ENCODE data around the gene PHACTR3. TPM values are rescaled to one million over a fixed set of nuclear protein-coding genes. Genes with fewer than 3 reads are reported as not detected.
A peak's percentile ranks its signal among the peaks of the same experiment; 100 is the strongest.

PHACTR3 gene
- total and polyA plus RNA-seq, 2 of the 8 experiments (the other 6 are each of a cell fraction or from before 2014, with no cell fraction given) = 0.05 to 0.13 TPM

DNA sequence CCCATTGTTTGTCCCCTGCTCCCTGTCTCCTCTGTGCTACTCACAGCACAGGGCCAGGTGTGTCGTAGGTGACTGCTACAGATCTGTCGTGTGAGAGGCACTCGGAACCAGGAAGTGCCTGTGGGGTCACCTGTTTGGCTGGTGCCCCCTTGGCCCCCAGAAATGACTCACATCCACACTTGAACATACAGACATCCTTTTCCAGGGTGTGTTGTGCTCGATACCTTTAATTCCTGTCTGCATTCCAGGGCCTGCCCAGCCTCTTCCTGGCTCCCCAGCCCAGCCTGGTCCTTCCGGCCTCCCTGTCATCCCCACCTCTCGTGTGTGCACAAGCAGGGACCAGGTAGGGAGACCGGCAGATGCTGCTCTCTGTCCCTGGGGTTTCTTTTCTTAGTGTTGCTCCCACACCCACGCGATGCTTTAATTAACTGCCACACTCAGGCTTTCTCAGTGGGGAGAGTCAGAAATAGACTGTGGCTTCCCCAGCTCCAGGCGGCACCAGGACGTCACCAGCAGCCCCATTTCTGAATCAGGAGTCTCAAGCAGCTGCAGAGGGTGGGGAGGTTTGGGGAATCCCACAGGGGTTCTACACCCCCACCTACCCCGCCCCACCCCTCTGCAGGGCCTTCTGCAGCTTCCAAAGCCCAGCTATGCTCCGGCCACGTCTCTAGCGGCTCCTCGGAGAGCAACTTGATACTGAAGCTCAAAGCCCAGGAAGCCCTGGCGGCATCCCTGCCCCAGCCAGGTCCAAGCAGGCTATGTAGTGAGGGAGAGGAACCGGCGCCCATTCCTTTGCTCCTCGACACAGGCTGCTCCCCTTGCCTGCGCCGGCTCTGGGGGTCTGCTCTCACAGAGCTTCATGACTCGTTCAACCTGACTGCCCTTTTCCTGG, 226.9 kb downstream of the PHACTR3 start:
- no peak overlapping the region for H4K5ac ChIP-seq (ENCODE audit: insufficient read length, low read depth, low read length)
- no peak overlapping the region for H3K56ac ChIP-seq (replicated peaks; ENCODE audit: insufficient read length, low read depth, low read length)
- peaks cover 0 to 2% (median 0%) of the 10 kb centered on the region in 4 experiments; a peak in 1 of 7 replicates for H3K4me1 ChIP-seq (replicated peaks in 1 of 4; ENCODE audit: control insufficient read depth in 3 of 4, insufficient read depth in 4 of 4, low read length in 3 of 4)
- no peak overlapping the region for H3K23ac ChIP-seq (ENCODE audit: insufficient read length)
- 90% methylated on average over 18 of the region's 23 CpGs; no CpG with 5 or more reads in 1 of the 2 experiments for WGBS, 2 experiments (ENCODE audit: extremely low coverage in 1 of 2, insufficient coverage in 1 of 2, insufficient read length in 1 of 2, insufficient replicate concordance in 2 of 2, low coverage in 1 of 2, low lambda C conversion rate in 2 of 2, missing lambda C conversion rate in 1 of 2)
- H3K27ac ChIP-seq (ENCODE audit: low read depth, low read length) = no peak overlapping the region
- H3K9me3 ChIP-seq (ENCODE audit: insufficient read depth in 2 of 2, low read depth in 1 of 2, low read length in 1 of 2) = peaks cover 84 to 100% of the 10 kb centered on the region in 2 experiments
- no peak overlapping the region for H3K4me2 ChIP-seq (ENCODE audit: insufficient read depth in 1 of 2, low read depth in 2 of 2, low read length in 2 of 2)
- H4K20me1 ChIP-seq (replicated peaks in 1 of 2; ENCODE audit: control insufficient read depth in 1 of 2, insufficient read depth in 2 of 2, low read length in 2 of 2) = no peaks in the 10 kb centered on the region
- FAIRE-seq = no peak
- H3K14ac ChIP-seq (ENCODE audit: insufficient read length) = no peak overlapping the region
- no peak overlapping the region; a peak in 1 of 8 replicates for H3K4me3 ChIP-seq (ENCODE audit: extremely low read depth in 1 of 4, insufficient read depth in 2 of 4, low read depth in 3 of 4, low read length in 4 of 4)
- H3K18ac ChIP-seq (ENCODE audit: extremely low read depth, low read length) = no peak overlapping the region
- no peak overlapping the region for H3K4ac ChIP-seq (replicated peaks; ENCODE audit: insufficient read length, low read depth, low read length)
- peaks cover 0 to 5% (median 0%) of the 10 kb centered on the region in 4 experiments; a peak in 1 of 7 replicates for H3K27me3 ChIP-seq (replicated peaks in 1 of 4; ENCODE audit: control insufficient read depth in 3 of 4, extremely low read depth in 1 of 4, insufficient read depth in 3 of 4, low read length in 3 of 4)
- peaks cover 2% of the 10 kb centered on the region; the same call in 1 of the 2 replicates for H3K23me2 ChIP-seq (ENCODE audit: low read depth, low read length)
- H2BK20ac ChIP-seq (ENCODE audit: low read length) = no peak overlapping the region
- H2BK12ac ChIP-seq (ENCODE audit: low read depth, low read length) = no peak overlapping the region
- no peak overlapping the region for H3K9ac ChIP-seq (replicated peaks in 1 of 4; ENCODE audit: extremely low read depth in 1 of 4, low read depth in 3 of 4, low read length in 3 of 4)
- H2AFZ ChIP-seq (ENCODE audit: low read length) = no peak overlapping the region
- H4K8ac ChIP-seq (ENCODE audit: extremely low read depth, insufficient read depth, low read length) = peak overlapping the region; percentile 35; the same call in 1 of the 2 replicates
- H3K79me2 ChIP-seq (ENCODE audit: control insufficient read depth in 1 of 2, insufficient read depth in 2 of 2, low read length in 2 of 2) = no peaks in the 10 kb centered on the region
- no peak overlapping the region for H2BK15ac ChIP-seq (ENCODE audit: low read length)
- H3K36me3 ChIP-seq (ENCODE audit: control insufficient read depth in 2 of 4, insufficient read depth in 4 of 4, low read length in 3 of 4) = peaks cover 0 to 2% (median 0%) of the 10 kb centered on the region in 4 experiments; a peak in 1 of 8 replicates
- no peaks in the 10 kb centered on the region for H3K79me1 ChIP-seq (ENCODE audit: low read depth, low read length)
- CTCF ChIA-PET (ENCODE audit: partially characterized antibody) = no interaction called here
- no peak overlapping the region for H4K91ac ChIP-seq (replicated peaks; ENCODE audit: insufficient read length, low read length)
- no peak for TF ChIP-seq NRF1 (IDR thresholded peaks at IDR 0.05; ENCODE audit: low read depth, low read length)
- H2AK5ac ChIP-seq (ENCODE audit: low read depth, low read length) = no peak overlapping the region
- H2BK5ac ChIP-seq (ENCODE audit: low read depth, low read length) = no peak overlapping the region
- POLR2A ChIA-PET (ENCODE audit: partially characterized antibody) = no interaction called here
- no peak overlapping the region for H2BK120ac ChIP-seq (replicated peaks; ENCODE audit: low read depth, low read length)
- peak in 1 of 2 experiments; percentile 40 for DNase-seq (ENCODE audit: low read depth in 1 of 2, low spot score in 2 of 2)
